ENCODE results near the gene FAAP24.
"Not testable (repeated sequence)": the region's sequence is repeated elsewhere in the genome, so short reads cannot be mapped to it uniquely, and the experiment has no call there.

Gene FAAP24, protein sequence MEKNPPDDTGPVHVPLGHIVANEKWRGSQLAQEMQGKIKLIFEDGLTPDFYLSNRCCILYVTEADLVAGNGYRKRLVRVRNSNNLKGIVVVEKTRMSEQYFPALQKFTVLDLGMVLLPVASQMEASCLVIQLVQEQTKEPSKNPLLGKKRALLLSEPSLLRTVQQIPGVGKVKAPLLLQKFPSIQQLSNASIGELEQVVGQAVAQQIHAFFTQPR

GRCh38 chr19:32971715-32972540, at the start of gene FAAP24, which contains the start of gene CEP89:
FAAP24 (plus strand) TSS chr19:32972242; CDS start chr19:32973197, 955 bp downstream.
CEP89 (minus strand) TSS chr19:32971958; CDS start chr19:32971874, 84 bp downstream.
- peak; percentile 96 for DNase-seq

- DNase-seq = no peak
Observed at GRCh38 chr19:32924200-32924599, 47.8 kb upstream of the FAAP24 start.

DNA sequence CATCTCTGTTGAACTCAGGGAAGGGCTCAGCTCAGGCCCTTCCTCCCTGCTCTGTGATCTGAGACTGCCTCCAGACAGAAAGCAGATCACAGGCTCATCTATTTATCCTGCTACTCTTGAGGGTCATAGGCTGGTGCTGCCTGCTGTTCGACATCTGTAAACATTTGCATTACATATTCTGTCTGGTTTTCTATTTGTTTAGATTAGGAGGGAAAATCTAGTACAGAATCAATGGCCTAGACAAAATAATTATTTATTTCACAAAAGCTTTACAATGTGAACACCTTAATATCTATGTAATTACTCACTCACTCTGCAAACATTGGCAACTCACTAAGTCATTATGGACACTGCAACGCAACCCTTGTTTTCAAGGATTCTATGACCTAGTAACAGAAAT, 43.2 kb upstream of the FAAP24 start:
- no peak for DNase-seq

- no peak for DNase-seq
Observed at GRCh38 chr19:32930567-32930966, 41.5 kb upstream of the FAAP24 start.

DNA sequence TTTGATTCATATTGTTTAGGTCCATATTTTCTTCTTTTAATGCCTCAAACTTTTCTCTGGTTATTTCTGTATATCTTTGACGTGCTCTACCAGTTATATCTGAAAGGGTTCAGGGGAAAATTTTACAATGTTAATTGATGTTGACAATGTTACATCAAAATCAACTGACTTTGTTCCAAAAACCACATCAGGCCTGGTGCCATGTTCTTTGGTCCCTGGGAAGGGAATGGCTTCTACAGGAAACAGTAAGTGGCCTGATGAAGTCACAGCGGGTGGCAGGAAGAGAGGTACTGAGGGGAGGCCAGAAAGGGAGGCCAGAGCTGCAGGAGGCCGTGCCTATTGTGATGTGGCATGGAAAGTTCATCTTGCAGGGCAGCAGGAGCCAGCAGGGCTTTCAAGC, 38.5 kb upstream of the FAAP24 start:
- no peak for DNase-seq

DNA sequence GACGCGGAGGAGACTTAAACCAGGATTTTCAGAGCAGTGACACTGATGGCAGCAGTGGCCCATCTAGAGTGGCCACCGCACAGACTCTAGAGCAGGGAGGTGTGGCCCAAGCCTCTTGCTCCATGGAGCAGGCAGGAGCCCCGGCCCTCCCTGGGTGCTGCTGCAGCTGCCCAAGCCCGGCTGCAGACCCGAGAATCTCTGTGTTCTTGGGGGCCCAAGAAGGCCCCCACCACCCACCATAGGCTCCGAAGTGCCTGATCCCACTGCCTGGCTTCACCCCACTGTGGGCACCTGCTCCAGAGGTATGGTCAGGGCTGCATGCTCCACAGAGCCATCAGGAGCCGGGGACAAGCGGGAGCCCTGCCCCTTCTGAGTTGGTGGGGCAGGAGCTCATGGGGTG, 36.4 kb upstream of the FAAP24 start:
- DNase-seq = no peak

DNA sequence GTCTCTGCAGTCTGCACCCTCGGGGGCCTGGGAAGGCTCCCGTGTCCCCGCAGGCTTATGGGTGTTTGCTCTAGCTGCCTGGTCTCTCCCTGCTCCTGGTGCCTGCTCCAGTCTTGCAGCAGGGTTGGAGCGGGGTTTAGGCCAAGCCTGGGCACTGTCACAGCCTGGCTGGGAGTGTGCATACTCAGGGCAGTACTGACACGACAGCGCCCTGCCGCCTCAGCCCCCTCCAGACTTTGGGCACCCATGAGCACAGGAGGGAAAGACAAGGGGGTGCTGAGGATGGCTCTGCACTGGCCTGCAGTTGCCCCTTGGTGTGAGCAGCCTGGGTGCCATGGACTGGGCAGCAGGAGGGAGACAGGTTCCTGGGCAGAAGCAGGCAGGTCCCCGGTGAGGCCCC, 36.0 kb upstream of the FAAP24 start:
- no peak for DNase-seq

DNA sequence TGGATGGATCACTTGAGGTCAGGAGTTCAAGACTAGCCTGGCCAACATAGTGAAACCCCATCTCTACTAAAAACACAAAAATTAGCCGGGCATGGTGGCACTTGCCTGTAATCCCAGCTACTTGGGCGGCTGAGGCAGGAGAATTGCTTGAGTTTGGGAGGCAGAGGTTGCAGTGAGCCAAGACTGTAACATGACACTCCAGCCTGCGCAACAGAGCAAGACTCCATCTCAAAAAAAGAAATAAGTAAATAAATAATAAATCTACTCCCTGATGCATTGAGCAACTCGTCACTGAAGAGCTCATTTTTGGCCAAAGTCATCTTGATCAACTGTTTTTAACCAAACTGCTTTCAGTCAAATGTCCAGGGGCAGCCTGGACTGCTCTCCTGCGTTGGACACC, 30.8 kb upstream of the FAAP24 start:
- not testable (repeated sequence) for DNase-seq

GRCh38 chr19:32945260-32945659, 26.8 kb upstream of the FAAP24 start:
- no peak for DNase-seq

- no peak for DNase-seq
Observed at GRCh38 chr19:32966750-32967149, 5.3 kb upstream of the FAAP24 start.

DNA sequence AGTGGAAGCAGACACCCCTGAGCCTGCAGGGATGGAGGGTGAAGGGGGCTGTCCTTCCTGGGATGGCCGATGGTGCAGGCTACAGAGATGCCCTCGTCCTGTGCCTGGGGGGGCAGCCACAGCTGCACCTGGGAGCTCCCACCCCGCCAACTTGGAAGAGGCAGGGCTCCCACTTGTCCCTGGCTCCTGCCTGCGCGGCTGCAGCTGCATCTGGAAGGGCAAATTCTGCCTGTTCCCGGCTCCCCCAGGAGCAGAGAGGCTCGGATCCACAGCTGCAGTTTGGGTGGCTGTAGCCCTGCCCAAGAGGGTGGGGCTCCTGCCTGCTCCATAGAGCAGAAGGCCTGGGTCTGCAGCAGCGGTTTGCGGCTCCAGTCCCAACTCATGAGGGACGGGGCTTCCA, 2.5 kb upstream of the FAAP24 start:
- DNase-seq = no peak

- no peak for DNase-seq
Observed at GRCh38 chr19:32971012-32971595, 938 bp upstream of the FAAP24 start.

DNA sequence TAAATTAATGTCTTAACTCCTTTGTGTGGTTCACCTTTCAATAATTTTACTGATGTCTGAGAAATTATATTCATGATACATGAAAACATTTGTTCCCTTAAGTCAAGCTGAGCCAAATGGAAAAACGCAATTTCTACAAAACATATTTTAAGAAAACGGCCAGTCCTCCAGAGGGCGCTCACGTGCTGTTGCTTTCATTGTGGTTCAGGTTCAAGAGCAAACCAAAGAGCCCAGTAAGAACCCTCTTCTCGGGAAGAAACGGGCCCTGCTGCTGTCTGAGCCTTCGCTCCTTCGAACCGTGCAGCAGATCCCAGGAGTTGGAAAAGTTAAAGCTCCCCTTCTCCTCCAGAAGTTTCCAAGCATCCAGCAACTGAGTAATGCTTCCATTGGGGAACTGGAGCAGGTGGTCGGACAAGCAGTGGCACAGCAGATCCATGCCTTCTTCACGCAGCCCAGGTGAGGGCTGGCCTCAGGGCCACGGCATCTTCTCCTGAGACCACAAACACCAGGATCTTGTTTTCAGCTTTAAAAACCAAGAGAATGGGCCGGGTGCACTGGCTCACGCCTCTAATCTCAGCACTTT, 4.3 kb downstream of the FAAP24 start:
- DNase-seq = peak; percentile 68

- no peak for DNase-seq
Observed at GRCh38 chr19:32977280-32977679, 5.2 kb downstream of the FAAP24 start.

DNA sequence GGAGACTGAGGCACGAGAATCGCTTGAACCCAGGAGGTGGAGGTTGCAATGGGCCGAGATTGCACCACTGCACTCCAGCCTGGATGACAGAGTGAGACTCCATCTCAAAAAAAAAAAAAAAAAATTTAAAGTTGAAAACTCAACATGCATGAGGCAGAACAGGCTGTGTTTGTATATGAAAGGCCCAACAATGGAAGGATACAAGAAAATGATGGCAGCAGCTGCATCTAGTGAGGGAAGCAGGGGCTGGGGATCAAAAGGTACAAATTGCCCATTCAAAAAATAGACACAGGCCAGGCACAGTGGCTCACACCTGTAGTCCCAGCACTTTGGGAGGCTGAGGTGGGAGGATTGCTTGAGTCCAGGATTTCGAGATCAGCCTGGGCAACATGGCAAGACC, 5.8 kb downstream of the FAAP24 start:
- not testable (repeated sequence) for DNase-seq

DNA sequence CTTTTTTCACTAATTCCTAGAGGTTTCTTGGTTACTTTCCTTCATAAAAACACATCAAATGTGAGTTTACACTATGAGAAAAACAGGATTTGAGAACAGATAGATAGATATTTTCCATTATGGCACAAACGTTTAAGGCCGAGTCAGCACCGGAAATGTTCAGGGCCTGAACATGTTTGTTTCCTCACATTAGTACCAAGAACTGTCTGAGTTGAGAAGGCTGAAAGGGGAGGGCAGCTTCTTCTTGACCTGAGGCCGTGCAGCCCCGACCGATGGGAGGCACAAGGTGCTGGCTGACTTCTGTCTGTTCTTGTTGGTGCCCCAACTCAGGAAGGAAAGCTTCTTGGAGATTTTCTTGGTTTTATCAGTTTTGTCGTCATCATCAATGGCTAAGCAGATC, 7.8 kb downstream of the FAAP24 start:
- DNase-seq = not testable (repeated sequence)

DNA sequence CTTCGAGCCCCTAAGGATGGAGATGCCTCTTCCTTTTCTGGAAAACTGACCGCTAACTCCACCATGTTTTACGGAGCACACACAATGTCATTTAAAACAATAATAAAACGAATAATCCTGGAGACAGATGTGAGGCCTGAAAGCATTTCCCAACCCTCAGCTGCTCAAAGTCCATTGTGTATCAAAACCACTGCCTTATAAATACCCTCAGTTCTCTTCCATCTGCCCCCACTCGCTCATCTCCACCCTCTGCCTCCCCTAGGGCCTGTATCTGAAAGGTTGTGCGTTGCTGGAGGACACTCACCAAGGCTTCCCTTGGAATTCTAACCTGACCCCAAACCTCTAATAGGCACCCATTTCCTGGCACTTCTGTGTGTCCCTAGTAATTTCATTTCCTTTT, 10.4 kb downstream of the FAAP24 start:
- DNase-seq = not testable (repeated sequence)

DNA sequence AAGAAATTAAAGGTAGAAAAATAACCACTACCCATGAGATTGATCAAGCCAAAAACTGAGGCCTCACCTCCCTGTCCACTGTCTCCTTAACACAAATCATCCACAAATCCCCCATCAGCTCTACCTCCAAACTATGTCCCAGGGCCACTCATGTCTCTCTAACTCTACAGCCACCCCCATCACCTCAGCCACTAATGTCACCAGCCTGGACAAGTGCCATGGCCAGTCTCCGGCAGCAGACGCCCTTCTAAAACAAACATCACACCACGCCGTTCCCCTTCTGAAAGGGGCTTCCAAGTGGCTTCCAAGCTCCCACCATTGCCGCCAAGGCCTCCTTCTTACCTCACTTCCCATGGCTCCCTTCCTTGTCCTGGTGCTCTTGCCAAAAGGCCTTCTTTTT, 16.2 kb downstream of the FAAP24 start:
- not testable (repeated sequence) for DNase-seq

DNA sequence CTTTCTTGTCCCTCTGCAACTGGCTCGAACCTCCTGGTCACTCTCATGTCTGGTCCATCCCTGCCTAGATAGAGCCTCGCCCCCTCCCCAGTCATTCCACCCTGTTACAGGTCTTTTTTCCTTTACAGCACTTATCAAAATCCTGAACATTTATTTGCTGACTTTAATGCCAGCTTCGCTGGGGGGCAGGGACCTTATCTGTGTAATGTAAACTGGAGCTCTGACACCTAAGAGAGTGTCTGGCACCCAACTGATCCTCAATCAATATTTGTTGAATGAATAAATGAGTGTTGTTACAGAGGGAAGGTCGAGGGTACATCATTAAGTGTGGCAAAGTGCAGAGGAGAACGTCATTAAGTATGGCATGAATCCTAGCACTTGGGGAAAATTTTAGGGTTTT, 16.7 kb downstream of the FAAP24 start:
- no peak for DNase-seq

- DNase-seq = not testable (repeated sequence)
Observed at GRCh38 chr19:32995966-32996365, 23.9 kb downstream of the FAAP24 start.

- not testable (repeated sequence) for DNase-seq
Observed at GRCh38 chr19:32997061-32997464, 25.0 kb downstream of the FAAP24 start.

DNA sequence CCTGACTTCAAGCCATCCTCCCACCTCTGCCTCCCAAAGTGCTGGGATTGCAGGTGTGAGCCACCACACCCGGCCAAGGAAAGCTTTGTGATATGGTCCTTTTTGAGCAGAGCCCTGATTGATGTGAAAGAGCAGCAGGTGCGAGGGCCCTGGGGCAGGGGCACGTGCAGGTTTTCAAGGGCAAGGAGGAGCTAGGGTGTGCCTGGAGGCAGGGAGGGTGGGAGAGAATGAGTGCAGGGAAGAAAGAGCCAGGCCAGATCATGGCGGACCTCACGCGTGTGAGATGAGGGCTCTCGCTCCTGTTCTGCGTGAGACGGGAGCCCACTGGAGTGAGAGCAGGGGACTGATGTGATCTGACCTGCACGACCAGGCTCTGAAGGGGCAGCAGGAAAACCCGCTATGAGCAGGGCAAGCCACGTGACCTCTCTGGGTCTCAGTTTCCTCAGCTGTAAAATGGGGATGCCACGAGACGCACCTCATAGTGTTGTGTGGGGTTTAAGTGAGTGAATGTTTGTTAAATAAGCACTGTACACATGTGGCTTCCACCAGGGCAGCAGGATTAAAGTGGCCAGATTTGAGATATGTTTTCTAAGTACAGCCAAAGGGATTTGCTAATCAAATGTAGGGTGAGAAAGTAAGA, 25.8 kb downstream of the FAAP24 start:
- DNase-seq = no peak

GRCh38 chr19:32998722-32999121, 26.7 kb downstream of the FAAP24 start:
- DNase-seq = no peak

All from activated CD8-positive, alpha-beta memory T cell treated with anti-CD3 and anti-CD28 coated beads, Interleukin-2, amount 50 U/mL, for 4 hours (primary cell).